ENCODE results near the gene TMEM62. TPM values are rescaled to one million over a fixed set of nuclear protein-coding genes. Genes with fewer than 3 reads are reported as not detected.

TMEM62 gene
- total and polyA plus RNA-seq, 10 of the 15 experiments (the other 5 are each of a cell fraction or from before 2014, with no cell fraction given): 7.0 to 26.8 (median 14.9) TPM

DNA sequence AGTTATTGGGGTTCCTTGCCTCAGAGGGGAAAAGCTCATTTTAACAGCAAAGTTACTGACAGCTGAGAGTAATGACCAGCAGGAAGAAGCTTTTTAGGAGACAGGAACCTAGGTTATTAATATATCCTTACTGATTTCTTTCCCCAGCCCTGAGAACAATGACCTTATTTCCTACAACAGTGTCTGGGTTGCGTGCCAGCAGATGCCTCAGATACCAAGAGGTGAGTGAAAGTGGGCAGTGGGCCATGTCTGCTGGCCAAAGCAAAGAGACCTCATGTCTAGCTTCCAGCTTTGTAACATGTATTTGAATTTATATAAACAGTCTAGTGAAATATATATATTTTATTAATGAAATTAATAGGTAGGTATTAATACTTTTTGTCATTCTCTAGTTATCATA is 56.8 kb downstream of the TMEM62 start:
- no peaks in the 10 kb centered on the region for H3K27me3 ChIP-seq (replicated peaks in 1 of 2; ENCODE audit: control insufficient read depth in 2 of 2, insufficient read depth in 2 of 2, low read length in 1 of 2)
- no peak overlapping the region for H3K9ac ChIP-seq (ENCODE audit: control insufficient read depth, insufficient read depth, low read length)
- no peak for DNase-seq (ENCODE audit: low read depth, low spot score)
- H2AFZ ChIP-seq (ENCODE audit: control insufficient read depth, low read depth, low read length): no peak overlapping the region
- no peaks in the 10 kb centered on the region for H3K4me1 ChIP-seq (ENCODE audit: control insufficient read depth, insufficient read depth, low read length)
- H3K4me3 ChIP-seq: no peak overlapping the region
- H3K79me2 ChIP-seq (ENCODE audit: control insufficient read depth, insufficient read depth, low read length): peaks cover 15% of the 10 kb centered on the region
- BruUV-seq (replicated peaks): no TSS peak
- POLR2A ChIA-PET: no interaction called here
- in situ Hi-C loops (cut with MboI) (no loop called here), intact Hi-C loops (cut with micrococcal nuclease; ENCODE audit: unreplicated experiment) (no loop called here)
- WGBS (ENCODE audit: insufficient coverage, insufficient replicate concordance, low lambda C conversion rate, missing lambda C conversion rate): 93% methylated on average over 1 of the region's 1 CpG
- no peak overlapping the region for H3K27ac ChIP-seq (ENCODE audit: control insufficient read depth, insufficient read depth)
- no peak for FAIRE-seq
- H3K9me3 ChIP-seq (replicated peaks; ENCODE audit: control insufficient read depth, insufficient read depth, low read length): no peaks in the 10 kb centered on the region
- H3K36me3 ChIP-seq (ENCODE audit: control insufficient read depth in 2 of 2, insufficient read depth in 2 of 2, low read length in 1 of 2): peaks cover 2 to 29% of the 10 kb centered on the region in 2 experiments; a peak in 3 of 4 replicates
- no peak for ATAC-seq
- no peak overlapping the region for H3K4me2 ChIP-seq (ENCODE audit: control insufficient read depth, insufficient read depth)
- RAD21 ChIA-PET (ENCODE audit: unreplicated experiment): interaction anchor here (1.2 to 6.5 kb wide), 3 partner anchors 14 to 96 kb away, joined by 4 to 28 read pairs (median 9); no protein-coding TSS in a partner anchor
- H4K20me1 ChIP-seq (ENCODE audit: control insufficient read depth, insufficient read depth): no peaks in the 10 kb centered on the region
- CTCF ChIA-PET: interaction anchor here (1.2 to 6.8 kb wide), 5 partner anchors 14 to 96 kb away, joined by 3 to 70 read pairs (median 21); partner anchors contain the start of gene TGM5
- TF ChIP-seq EP300 (IDR thresholded peaks at IDR 0.05; ENCODE audit: borderline replicate concordance in 1 of 2, control insufficient read depth in 1 of 2, low read depth in 2 of 2, low read length in 2 of 2): no peak
- no peak for TF ChIP-seq BMI1 (IDR thresholded peaks at IDR 0.05; ENCODE audit: borderline replicate concordance)
- no peak for TF ChIP-seq TBL1XR1 (IDR thresholded peaks at IDR 0.05; ENCODE audit: low read depth, low read length)
- TF ChIP-seq ASH2L (IDR thresholded peaks at IDR 0.05; ENCODE audit: borderline replicate concordance, low read depth): no peak
- TF ChIP-seq POLR2A (IDR thresholded peaks at IDR 0.05; ENCODE audit: low read depth, low read length): no peak
- TF ChIP-seq, protein P1, sequence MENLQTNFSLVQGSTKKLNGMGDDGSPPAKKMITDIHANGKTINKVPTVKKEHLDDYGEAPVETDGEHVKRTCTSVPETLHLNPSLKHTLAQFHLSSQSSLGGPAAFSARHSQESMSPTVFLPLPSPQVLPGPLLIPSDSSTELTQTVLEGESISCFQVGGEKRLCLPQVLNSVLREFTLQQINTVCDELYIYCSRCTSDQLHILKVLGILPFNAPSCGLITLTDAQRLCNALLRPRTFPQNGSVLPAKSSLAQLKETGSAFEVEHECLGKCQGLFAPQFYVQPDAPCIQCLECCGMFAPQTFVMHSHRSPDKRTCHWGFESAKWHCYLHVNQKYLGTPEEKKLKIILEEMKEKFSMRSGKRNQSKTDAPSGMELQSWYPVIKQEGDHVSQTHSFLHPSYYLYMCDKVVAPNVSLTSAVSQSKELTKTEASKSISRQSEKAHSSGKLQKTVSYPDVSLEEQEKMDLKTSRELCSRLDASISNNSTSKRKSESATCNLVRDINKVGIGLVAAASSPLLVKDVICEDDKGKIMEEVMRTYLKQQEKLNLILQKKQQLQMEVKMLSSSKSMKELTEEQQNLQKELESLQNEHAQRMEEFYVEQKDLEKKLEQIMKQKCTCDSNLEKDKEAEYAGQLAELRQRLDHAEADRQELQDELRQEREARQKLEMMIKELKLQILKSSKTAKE (IDR thresholded peaks at IDR 0.05; ENCODE audit: low read depth, poor library complexity, severe bottlenecking): no peak
- TF ChIP-seq CBX3 (IDR thresholded peaks at IDR 0.05; ENCODE audit: borderline replicate concordance, low read depth): no peak
- TF ChIP-seq, protein P2, sequence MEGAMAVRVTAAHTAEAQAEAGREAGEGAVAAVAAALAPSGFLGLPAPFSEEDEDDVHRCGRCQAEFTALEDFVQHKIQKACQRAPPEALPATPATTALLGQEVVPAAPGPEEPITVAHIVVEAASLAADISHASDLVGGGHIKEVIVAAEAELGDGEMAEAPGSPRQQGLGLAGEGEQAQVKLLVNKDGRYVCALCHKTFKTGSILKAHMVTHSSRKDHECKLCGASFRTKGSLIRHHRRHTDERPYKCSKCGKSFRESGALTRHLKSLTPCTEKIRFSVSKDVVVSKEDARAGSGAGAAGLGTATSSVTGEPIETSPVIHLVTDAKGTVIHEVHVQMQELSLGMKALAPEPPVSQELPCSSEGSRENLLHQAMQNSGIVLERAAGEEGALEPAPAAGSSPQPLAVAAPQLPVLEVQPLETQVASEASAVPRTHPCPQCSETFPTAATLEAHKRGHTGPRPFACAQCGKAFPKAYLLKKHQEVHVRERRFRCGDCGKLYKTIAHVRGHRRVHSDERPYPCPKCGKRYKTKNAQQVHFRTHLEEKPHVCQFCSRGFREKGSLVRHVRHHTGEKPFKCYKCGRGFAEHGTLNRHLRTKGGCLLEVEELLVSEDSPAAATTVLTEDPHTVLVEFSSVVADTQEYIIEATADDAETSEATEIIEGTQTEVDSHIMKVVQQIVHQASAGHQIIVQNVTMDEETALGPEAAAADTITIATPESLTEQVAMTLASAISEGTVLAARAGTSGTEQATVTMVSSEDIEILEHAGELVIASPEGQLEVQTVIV (IDR thresholded peaks at IDR 0.05; ENCODE audit: borderline replicate concordance, partially characterized antibody): no peak
- TF ChIP-seq PAX8 (IDR thresholded peaks at IDR 0.05): no peak
- no peak for TF ChIP-seq POLR2AphosphoS2 (IDR thresholded peaks at IDR 0.05; ENCODE audit: low read depth, low read length)
- TF ChIP-seq, protein P3, sequence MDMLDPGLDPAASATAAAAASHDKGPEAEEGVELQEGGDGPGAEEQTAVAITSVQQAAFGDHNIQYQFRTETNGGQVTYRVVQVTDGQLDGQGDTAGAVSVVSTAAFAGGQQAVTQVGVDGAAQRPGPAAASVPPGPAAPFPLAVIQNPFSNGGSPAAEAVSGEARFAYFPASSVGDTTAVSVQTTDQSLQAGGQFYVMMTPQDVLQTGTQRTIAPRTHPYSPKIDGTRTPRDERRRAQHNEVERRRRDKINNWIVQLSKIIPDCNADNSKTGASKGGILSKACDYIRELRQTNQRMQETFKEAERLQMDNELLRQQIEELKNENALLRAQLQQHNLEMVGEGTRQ (IDR thresholded peaks at IDR 0.05; ENCODE audit: borderline replicate concordance, low read depth, low read length): no peak
- TF ChIP-seq RBBP5 (conservative IDR thresholded peaks at IDR 0.05): no peak
- no peak for TF ChIP-seq RB1 (IDR thresholded peaks at IDR 0.05; ENCODE audit: borderline replicate concordance)
- no peak for TF ChIP-seq BACH1 (IDR thresholded peaks at IDR 0.05; ENCODE audit: borderline replicate concordance)
- SMC1A ChIA-PET (ENCODE audit: uncharacterized antibody, unreplicated experiment): interaction anchor here (1.0 to 1.9 kb wide), 5 partner anchors 14 to 96 kb away, joined by 3 to 6 read pairs (median 5); no protein-coding TSS in a partner anchor

All from GM12878 (cell line).